Measurements from ENCODE around the gene ACOT12. TPM values are rescaled to one million over a fixed set of nuclear protein-coding genes. Genes with fewer than 3 reads are reported as not detected.
A peak's percentile ranks its signal among the peaks of the same experiment; 100 is the strongest.

ACOT12 gene
- total and polyA plus RNA-seq, 2 of the 13 experiments (the other 11 are each of a cell fraction or from before 2014, with no cell fraction given): not detected

- DNase-seq (ENCODE audit: low spot score) (no peak), FAIRE-seq (no peak), ATAC-seq (peak; percentile 69)
- intact Hi-C loops (cut with micrococcal nuclease; ENCODE audit: unreplicated experiment) (no loop called here), in situ Hi-C loops (cut with HindIII; ENCODE audit: extremely low pct_ligation_motif_present, low pct_unique_long_range_greater_than_20kb) (no loop called here)
- Histone ChIP-seq H3K79me2 (ENCODE audit: insufficient read depth, low read length) (no peaks in the 10 kb centered on the region), H3K27ac (ENCODE audit: extremely low read length, insufficient read depth, low read length) (no peak overlapping the region), H3K4me3 (replicated peaks in 1 of 3; ENCODE audit: insufficient read depth in 1 of 3, low read depth in 2 of 3, low read length in 3 of 3) (no peak overlapping the region), H3K36me3 (replicated peaks in 1 of 2; ENCODE audit: control insufficient read depth in 1 of 2, insufficient read depth in 2 of 2, low read length in 2 of 2) (no peaks in the 10 kb centered on the region), H3K4me1 (ENCODE audit: insufficient read depth, low read length) (no peaks in the 10 kb centered on the region), H2AFZ (ENCODE audit: low read length) (no peak overlapping the region), H4K20me1 (ENCODE audit: insufficient read depth, low read length) (no peaks in the 10 kb centered on the region), H3K27me3 (ENCODE audit: control insufficient read depth in 1 of 2, insufficient read depth in 2 of 2, low read length in 2 of 2) (peaks cover 2 to 3% of the 10 kb centered on the region in 2 experiments; a peak in 1 of 5 replicates), H3K9ac (ENCODE audit: insufficient read depth, low read depth, low read length) (no peak overlapping the region), H3K4me2 (ENCODE audit: low read depth, low read length) (no peak overlapping the region), H3K9me3 (ENCODE audit: low read length) (no peaks in the 10 kb centered on the region)
- TF ChIP-seq ZKSCAN8 (CRISPR knock-in tag; IDR thresholded peaks at IDR 0.05; ENCODE audit: borderline replicate concordance): no peak
- no peak for TF ChIP-seq SALL1 (CRISPR knock-in tag; IDR thresholded peaks at IDR 0.05)
- no peak for TF ChIP-seq GABPB1 (CRISPR knock-in tag; IDR thresholded peaks at IDR 0.05)
- TF ChIP-seq REPIN1 (CRISPR knock-in tag; IDR thresholded peaks at IDR 0.05; ENCODE audit: borderline replicate concordance, low read depth): no peak
- TF ChIP-seq ZNF790 (CRISPR knock-in tag; IDR thresholded peaks at IDR 0.05; ENCODE audit: borderline replicate concordance): no peak
- TF ChIP-seq NR3C1 (CRISPR knock-in tag; IDR thresholded peaks at IDR 0.05): no peak
- no peak for TF ChIP-seq ZSCAN31 (CRISPR knock-in tag; IDR thresholded peaks at IDR 0.05; ENCODE audit: low read depth)
- TF ChIP-seq, protein P1, sequence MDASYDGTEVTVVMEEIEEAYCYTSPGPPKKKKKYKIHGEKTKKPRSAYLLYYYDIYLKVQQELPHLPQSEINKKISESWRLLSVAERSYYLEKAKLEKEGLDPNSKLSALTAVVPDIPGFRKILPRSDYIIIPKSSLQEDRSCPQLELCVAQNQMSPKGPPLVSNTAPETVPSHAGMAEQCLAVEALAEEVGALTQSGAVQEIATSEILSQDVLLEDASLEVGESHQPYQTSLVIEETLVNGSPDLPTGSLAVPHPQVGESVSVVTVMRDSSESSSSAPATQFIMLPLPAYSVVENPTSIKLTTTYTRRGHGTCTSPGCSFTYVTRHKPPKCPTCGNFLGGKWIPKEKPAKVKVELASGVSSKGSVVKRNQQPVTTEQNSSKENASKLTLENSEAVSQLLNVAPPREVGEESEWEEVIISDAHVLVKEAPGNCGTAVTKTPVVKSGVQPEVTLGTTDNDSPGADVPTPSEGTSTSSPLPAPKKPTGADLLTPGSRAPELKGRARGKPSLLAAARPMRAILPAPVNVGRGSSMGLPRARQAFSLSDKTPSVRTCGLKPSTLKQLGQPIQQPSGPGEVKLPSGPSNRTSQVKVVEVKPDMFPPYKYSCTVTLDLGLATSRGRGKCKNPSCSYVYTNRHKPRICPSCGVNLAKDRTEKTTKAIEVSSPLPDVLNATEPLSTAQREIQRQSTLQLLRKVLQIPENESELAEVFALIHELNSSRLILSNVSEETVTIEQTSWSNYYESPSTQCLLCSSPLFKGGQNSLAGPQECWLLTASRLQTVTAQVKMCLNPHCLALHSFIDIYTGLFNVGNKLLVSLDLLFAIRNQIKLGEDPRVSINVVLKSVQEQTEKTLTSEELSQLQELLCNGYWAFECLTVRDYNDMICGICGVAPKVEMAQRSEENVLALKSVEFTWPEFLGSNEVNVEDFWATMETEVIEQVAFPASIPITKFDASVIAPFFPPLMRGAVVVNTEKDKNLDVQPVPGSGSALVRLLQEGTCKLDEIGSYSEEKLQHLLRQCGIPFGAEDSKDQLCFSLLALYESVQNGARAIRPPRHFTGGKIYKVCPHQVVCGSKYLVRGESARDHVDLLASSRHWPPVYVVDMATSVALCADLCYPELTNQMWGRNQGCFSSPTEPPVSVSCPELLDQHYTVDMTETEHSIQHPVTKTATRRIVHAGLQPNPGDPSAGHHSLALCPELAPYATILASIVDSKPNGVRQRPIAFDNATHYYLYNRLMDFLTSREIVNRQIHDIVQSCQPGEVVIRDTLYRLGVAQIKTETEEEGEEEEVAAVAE (CRISPR knock-in tag; IDR thresholded peaks at IDR 0.05; ENCODE audit: borderline replicate concordance): no peak
- TF ChIP-seq, protein P2, sequence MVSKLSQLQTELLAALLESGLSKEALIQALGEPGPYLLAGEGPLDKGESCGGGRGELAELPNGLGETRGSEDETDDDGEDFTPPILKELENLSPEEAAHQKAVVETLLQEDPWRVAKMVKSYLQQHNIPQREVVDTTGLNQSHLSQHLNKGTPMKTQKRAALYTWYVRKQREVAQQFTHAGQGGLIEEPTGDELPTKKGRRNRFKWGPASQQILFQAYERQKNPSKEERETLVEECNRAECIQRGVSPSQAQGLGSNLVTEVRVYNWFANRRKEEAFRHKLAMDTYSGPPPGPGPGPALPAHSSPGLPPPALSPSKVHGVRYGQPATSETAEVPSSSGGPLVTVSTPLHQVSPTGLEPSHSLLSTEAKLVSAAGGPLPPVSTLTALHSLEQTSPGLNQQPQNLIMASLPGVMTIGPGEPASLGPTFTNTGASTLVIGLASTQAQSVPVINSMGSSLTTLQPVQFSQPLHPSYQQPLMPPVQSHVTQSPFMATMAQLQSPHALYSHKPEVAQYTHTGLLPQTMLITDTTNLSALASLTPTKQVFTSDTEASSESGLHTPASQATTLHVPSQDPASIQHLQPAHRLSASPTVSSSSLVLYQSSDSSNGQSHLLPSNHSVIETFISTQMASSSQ (IDR thresholded peaks at IDR 0.05; ENCODE audit: low read depth): no peak
- TF ChIP-seq, protein P2 (CRISPR knock-in tag; IDR thresholded peaks at IDR 0.05; ENCODE audit: borderline replicate concordance): no peak
- TF ChIP-seq, protein P3, sequence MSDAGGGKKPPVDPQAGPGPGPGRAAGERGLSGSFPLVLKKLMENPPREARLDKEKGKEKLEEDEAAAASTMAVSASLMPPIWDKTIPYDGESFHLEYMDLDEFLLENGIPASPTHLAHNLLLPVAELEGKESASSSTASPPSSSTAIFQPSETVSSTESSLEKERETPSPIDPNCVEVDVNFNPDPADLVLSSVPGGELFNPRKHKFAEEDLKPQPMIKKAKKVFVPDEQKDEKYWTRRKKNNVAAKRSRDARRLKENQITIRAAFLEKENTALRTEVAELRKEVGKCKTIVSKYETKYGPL (CRISPR knock-in tag; IDR thresholded peaks at IDR 0.05): no peak
- no peak for TF ChIP-seq NFIC (IDR thresholded peaks at IDR 0.05; ENCODE audit: low read length)
- no peak for TF ChIP-seq ZNF75D (CRISPR knock-in tag; IDR thresholded peaks at IDR 0.05; ENCODE audit: borderline replicate concordance)
- no TSS peak for BruUV-seq (replicated peaks)
- POLR2A ChIA-PET: no interaction called here
- CTCF ChIA-PET (ENCODE audit: low intra/inter-chr PET ratio, low total read pairs): no interaction called here
Measured at GRCh38 chr5:81389025-81389424, 4.9 kb downstream of the ACOT12 start.
